GM21528 (cell line): ENCODE measurements around the gene CDC42BPB.
"Not testable (repeated sequence)": the region's sequence is repeated elsewhere in the genome, so short reads cannot be mapped to it uniquely, and the experiment has no call there.

Source experiments
- ATAC-seq: cut with Tn5 transposase; IDR thresholded peaks from one replicate; pipeline ENCODE4 v1.9.1; 2021; ENCODE audit warnings: mild to moderate bottlenecking, moderate library complexity; ENCODE audit not compliant: unreplicated experiment, low FRiP score

Gene CDC42BPB

DNA sequence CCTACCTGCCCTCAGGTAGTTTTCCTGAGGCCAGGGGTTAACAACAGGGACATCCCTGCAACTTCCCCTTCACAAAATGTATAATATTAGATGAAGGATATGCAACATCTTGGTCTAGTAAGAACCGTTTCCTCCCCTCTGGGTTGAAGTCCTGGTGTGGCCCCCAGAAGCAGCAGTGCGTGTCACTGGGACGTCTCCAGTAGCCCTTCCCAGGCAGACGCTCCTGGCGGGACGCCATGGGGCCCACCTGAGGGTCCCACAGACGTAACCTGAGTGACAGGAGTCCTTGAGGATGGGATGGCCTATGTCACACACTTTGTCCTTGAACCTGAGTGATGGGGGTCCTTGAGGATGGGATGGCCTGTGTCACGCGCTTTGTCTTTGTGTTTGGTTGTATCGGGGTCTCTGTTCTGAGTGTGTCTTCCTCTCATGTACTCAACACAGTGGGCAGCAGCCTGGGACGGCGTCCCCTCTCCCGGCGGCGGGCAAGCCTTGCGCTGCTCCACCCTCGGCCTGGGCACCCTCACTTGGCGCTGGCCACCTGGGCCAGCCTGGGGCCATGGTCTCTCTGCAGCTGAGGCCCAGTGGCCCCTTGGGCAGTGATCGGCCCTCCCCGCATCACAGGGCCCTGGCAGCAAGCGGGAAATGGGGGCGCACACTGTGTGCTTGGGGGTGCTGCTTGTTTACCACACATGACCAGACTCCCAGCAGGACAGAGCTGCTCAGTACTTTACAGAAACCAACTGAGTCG lies 149.2 kb downstream of the CDC42BPB start:
- no peak for ATAC-seq

DNA sequence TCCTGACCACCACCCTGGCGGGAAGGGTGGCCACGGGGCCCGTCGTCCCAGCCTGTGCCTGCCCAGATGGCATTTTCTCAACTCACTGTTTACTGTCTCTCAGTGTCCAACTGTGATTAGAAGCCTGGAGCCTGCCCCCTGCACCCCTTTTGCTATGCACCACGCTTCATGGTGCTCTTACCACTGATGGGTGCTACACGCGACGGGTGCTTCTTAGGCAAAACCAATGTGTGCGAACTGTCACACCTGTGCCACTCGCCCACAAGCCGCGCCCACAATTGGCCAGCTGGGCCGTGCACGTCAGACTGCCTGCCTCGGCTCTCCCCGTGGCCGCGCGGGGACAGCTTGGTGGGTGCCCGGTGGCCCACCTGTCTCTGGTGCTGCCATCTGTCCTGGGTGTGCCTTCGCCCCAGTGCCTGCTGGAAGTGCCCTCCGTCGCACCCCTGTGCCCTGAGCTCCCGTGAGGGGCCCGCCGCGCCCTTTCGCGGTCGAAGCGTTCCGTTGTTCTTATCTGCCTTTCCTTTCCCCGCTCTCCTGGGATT lies 150.0 kb downstream of the CDC42BPB start:
- ATAC-seq, result no peak

DNA sequence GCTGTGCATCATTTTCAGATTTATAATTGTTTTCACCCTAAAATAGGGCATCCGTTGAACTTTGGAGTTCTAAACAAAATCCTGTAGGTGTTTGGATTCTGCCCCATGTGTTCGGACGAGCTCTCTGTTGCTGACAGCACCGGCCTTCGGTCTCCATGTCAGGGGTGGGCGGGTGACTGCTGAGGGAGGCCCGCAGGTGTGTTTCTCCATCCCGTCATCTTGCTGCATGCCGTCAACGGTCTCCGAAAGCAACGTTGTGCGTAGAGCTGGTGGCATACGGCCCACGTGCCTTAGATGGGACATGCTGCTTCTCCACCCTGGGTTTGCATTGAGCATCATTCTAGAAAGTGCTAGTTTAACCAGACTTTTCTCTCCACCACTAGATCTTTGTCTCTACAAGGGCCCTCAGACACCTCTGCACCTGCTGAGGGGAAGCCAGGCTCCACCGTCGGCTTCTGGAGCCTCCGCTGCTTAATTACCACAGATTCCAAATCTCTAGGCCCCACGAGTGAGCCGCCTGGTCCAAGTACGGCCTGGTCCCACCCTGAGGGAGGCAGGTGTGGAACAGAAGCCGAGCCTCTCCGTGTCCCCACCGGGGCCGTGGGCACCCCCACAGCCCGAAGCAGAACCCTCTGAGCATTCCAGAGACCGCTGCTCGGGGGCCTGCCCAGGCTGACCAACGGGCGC lies 150.6 kb downstream of the CDC42BPB start:
- ATAC-seq, result no peak

- ATAC-seq, result no peak
Measured at GRCh38 chr14:102905116-102906108, 151.9 kb downstream of the CDC42BPB start.

DNA sequence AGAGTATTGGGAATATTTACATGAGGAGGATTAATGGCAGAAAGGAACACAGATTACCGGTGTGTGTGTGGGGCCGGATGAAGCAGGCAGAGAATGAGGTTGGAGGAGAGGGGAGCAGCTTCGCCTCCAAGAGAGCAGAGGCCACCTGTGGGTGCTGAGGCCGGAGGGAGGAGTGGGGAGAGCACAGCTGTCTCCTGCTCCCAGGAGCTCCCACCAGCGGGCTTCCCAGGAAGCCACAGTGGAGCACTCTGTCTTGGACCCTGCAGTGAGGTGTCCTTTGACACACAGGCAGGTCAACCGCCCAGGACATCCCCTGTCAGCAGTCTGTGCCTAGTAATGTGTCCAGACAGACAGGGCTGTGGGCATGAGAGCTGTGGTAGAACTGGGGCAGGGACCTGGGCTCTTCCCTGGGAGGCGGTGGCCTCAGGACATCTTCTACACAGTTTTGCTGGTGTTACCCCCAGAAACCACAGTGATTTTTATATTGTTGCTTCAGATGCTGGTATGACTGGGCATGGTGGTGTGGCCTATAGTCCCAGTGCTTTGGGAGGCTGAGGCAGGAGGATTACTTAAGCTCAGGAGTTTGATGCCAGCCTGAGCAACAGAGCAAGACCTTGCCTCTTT lies 153.3 kb downstream of the CDC42BPB start:
- ATAC-seq, result no peak

DNA sequence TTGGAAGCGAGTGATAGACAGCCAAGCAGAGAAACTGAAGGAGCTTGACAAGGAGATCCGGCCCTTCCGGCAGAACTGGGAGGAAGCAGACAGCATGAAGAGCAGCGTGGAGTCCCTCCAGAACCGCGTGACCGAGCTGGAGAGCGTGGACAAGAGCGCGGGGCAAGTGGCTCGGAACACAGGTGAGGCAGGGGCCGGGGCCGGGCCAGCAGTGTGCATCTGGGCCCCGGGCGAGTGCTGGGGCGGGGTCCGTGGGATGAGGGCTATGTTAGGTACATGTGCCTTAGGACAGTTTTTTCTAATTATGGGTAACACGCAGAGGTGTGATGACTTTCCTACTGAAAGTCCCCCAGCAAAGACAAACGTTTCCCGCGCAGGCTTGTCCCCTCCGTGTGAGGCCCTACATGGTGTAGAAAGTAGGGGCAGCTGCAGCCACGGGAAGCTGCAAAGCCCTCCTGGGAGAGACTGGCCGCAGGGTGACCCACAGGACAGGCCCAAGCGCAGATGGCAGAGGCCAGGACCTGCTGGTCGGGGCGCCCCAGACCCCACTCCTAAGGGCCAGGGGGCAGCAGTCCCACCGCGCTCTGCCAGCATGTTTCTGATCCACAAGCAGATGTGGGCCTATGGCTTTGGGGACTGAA lies 154.0 kb downstream of the CDC42BPB start:
- ATAC-seq, result no peak

DNA sequence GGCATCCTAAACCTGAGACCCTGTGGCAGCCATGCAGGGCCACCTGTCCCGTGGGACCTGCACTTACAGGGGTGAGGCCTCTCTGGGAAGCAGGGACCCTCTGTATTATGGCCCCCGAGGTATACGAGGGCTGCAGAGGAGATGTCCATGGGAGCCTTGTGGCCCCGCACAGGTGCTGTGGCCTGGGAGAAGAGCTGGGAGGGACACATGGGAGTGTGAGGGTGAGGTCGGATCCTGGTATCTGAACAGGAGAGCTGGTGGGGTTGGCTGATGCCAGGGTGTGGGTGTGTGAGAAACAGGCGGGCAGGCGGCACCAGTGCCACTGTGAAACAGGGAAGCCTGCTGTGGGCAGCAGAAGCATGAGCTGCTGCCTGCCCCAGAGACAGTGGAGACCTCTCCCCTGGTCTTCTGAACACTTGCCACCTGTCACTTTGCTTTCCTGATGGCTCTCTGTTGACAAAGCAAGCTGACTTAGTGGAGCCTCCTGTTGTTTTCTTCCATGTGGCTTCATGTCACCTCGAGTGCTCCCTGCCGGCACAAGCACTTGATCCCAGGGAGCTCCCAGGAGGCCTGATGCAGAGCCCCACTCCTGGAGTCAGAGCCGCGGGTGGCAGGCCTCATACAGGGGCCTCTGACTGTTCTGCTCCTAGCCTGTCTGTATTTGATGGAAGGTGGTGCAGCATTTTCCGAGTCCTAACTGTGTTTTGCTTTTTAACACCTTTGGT lies 154.7 kb downstream of the CDC42BPB start:
- ATAC-seq, result no peak

DNA sequence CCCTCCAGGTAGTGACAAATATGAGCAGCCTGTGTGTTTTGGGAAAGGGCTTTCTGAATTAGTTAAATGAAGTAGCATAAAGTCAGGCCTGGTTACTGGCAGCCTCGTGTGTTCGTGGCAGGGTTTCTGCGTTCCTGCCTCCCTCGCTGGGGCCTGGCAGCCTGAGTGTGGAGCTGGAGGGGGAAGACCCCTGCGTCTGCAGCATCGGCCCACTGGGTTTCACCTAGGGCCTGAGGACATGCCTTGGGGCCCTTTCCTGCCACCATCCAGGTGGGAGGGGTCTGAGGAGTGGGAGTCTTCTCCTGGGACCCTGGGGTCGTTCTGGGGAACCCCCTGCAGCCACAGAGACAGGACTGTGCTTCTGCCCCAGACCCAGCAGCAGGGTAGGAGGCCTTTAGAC lies 155.3 kb downstream of the CDC42BPB start:
- peak; percentile 14 for ATAC-seq

DNA sequence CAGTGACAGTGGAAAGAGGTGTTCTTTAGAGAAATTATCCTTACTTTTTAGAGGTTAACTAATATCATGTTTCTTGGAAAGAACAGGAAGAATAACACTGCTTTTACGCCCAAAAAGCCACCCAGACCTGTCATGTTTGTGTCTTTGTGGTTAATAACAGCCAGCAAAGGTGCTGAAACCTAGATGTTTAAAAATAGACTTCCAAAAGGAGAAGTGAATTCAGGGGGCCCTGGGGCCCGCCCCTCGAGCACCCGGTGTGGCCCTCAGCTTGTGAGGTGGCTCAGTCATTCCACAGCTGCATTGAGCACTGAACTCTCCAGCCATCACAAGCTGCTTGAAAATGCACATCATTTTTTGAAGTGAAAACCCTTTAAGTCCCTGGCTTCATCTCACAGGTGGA lies 155.7 kb downstream of the CDC42BPB start:
- ATAC-seq, result peak; percentile 68

GRCh38 chr14:102900631-102901571 lies 156.4 kb downstream of the CDC42BPB start:
- peak; percentile 59 for ATAC-seq

DNA sequence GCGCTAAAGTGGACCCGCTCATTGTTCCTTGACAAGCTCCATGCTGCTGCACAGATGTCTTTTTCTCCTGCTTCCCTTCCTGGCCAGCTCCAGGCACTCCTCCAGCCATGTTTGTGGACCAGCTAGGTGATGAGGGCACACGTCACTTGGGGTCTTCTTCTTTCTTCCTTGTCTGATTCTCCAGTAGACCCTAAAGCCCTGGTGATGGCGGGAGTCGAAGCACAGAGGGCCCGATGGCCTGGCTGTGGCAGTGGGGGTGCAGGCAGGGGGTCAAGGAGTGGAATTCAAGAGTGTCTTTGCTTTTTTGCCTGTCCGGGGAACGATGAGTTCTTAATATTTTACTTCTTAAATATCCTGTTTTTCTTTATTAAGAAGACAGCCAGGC lies 157.8 kb downstream of the CDC42BPB start:
- ATAC-seq, result no peak

- no peak for ATAC-seq
Measured at GRCh38 chr14:102898776-102899515, 158.4 kb downstream of the CDC42BPB start.

DNA sequence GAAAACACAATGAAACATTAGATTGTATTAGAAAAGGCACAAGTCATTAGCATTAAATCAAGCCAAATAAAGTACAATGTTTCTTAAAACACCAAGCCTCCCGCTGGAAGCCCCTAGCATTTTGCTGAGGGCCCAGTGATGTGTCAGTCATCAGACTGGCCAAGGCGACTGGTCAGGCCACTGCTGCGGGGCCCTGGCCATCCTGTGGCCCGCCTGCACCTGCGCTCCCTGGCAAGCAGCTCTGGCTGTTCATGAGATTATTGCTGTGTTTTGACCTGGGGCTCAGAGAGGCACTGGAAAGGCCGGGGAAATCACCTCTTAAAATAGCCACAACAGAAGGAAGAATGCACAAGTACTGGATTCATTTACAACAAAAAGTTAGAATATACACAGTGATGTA lies 159.1 kb downstream of the CDC42BPB start:
- ATAC-seq, result no peak

- no peak for ATAC-seq
Measured at GRCh38 chr14:102897299-102898027, 159.9 kb downstream of the CDC42BPB start.

DNA sequence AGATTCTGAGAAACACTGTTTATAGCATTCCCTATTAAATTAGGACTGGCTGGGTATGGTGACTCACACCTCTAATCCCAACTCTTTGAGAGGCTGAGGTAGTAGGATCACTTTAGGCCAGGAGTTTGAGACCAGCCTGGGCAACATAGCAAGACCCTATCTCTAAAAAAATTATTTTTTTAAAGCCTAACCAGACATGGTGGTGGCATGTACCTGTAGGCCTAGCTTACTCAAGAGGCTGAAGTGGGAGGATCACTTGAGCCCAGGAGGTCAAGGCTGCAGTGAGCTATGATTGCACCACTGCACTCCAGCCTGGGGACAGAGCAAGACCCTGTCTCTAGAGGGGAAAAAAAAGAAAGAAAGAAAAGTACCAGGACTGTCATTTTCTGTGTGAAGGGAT lies 160.6 kb downstream of the CDC42BPB start:
- ATAC-seq, result not testable (repeated sequence)

DNA sequence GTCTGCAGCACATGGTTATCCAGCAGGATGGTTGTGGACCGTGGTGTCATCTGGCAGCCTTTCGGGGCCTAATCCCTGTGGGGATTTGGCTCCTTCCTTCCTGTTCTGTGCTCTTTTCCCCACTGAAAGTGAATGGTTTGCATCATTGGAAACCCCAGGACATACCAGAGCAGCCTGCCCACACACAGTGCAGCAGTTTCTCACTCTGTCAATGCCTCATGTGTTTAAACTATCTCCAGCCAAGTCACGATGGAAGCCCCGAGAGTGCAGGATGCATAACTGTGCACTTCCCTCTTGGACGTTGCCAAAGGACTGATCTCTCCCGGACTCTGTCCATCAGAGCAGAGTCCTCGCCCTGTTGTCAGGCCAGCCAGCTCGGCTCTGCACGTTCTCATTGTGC lies 163.9 kb downstream of the CDC42BPB start:
- ATAC-seq, result no peak

GRCh38 chr14:102892651-102893050 lies 164.7 kb downstream of the CDC42BPB start:
- ATAC-seq, result no peak
